Measurements from ENCODE around the gene DVL2.

DNA sequence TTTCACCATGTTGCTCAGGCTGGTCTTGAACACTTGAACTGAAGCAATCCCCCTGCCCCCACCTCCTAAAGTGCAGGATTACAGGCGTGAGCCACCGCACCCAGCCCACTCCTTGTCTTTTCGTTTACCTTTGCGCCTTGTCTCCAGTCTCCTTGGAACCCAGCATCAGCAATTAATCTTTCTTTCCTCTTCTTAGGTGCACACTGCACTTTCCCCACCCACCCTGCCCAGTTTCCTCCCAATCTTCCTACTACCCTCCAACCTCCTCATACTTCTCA lies 29.4 kb upstream of the DVL2 start:
- TF ChIP-seq, protein P1, sequence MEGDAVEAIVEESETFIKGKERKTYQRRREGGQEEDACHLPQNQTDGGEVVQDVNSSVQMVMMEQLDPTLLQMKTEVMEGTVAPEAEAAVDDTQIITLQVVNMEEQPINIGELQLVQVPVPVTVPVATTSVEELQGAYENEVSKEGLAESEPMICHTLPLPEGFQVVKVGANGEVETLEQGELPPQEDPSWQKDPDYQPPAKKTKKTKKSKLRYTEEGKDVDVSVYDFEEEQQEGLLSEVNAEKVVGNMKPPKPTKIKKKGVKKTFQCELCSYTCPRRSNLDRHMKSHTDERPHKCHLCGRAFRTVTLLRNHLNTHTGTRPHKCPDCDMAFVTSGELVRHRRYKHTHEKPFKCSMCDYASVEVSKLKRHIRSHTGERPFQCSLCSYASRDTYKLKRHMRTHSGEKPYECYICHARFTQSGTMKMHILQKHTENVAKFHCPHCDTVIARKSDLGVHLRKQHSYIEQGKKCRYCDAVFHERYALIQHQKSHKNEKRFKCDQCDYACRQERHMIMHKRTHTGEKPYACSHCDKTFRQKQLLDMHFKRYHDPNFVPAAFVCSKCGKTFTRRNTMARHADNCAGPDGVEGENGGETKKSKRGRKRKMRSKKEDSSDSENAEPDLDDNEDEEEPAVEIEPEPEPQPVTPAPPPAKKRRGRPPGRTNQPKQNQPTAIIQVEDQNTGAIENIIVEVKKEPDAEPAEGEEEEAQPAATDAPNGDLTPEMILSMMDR (conservative IDR thresholded peaks at IDR 0.05 in 1 of 2, IDR thresholded peaks at IDR 0.05 in 1 of 2; ENCODE audit: low read depth in 1 of 2, low read length in 2 of 2) = no peak
- no peak for TF ChIP-seq EZH2 (IDR thresholded peaks at IDR 0.05; ENCODE audit: low read length, missing control alignments)
